Measurements from ENCODE around the gene ADCY7.

ADCY7 gene

GRCh38 chr16:50282010-50282538 is 15.7 kb downstream of the ADCY7 start:
- no peak for DNase-seq (ENCODE audit: low read depth)

- no peak for DNase-seq (ENCODE audit: low read depth)
Measured at GRCh38 chr16:50282955-50283631, 16.7 kb downstream of the ADCY7 start.

- DNase-seq (ENCODE audit: low read depth): no peak
Measured at GRCh38 chr16:50284131-50284911, 18.0 kb downstream of the ADCY7 start.

- DNase-seq (ENCODE audit: low read depth): no peak
Measured at GRCh38 chr16:50285406-50286003, 19.2 kb downstream of the ADCY7 start.

- no peak for DNase-seq (ENCODE audit: low read depth)
Measured at GRCh38 chr16:50286681-50287080, 20.3 kb downstream of the ADCY7 start.

- DNase-seq (ENCODE audit: low read depth): no peak
Measured at GRCh38 chr16:50288026-50288425, 21.7 kb downstream of the ADCY7 start.

- DNase-seq (ENCODE audit: low read depth): no peak
Measured at GRCh38 chr16:50288920-50289319, 22.6 kb downstream of the ADCY7 start.

GRCh38 chr16:50289950-50290764 is 23.8 kb downstream of the ADCY7 start:
- DNase-seq (ENCODE audit: low read depth): no peak

- DNase-seq (ENCODE audit: low read depth): no peak
Measured at GRCh38 chr16:50290856-50291255, 24.5 kb downstream of the ADCY7 start.

GRCh38 chr16:50291719-50292565 is 25.6 kb downstream of the ADCY7 start:
- no peak for DNase-seq (ENCODE audit: low read depth)

- DNase-seq (ENCODE audit: low read depth): no peak
Measured at GRCh38 chr16:50292566-50292948, 26.2 kb downstream of the ADCY7 start.

- DNase-seq (ENCODE audit: low read depth): no peak
Measured at GRCh38 chr16:50293041-50293783, 26.9 kb downstream of the ADCY7 start.

GRCh38 chr16:50293994-50294855 is 27.9 kb downstream of the ADCY7 start:
- no peak for DNase-seq (ENCODE audit: low read depth)

- no peak for DNase-seq (ENCODE audit: low read depth)
Measured at GRCh38 chr16:50294955-50295354, 28.6 kb downstream of the ADCY7 start.

- DNase-seq (ENCODE audit: low read depth): no peak
Measured at GRCh38 chr16:50295541-50296132, 29.3 kb downstream of the ADCY7 start.

- DNase-seq (ENCODE audit: low read depth): no peak
Measured at GRCh38 chr16:50296807-50297206, 30.5 kb downstream of the ADCY7 start.

GRCh38 chr16:50297301-50298074 is 31.1 kb downstream of the ADCY7 start:
- no peak for DNase-seq (ENCODE audit: low read depth)

GRCh38 chr16:50298075-50298460 is 31.7 kb downstream of the ADCY7 start:
- DNase-seq (ENCODE audit: low read depth): no peak

Measured in stimulated activated CD8-positive, alpha-beta memory T cell treated with anti-CD3 and anti-CD28 coated beads, Interleukin-15, amount 100 ng/mL, for 24 hours (primary cell).